C4-2B (cell line): ENCODE data around the gene TRPC4.

Experiments
- ZFX ChIP-seq: fragments of 450-650 bp; IDR thresholded peaks from 2 replicates; pipeline ENCODE4 v1.6.1; 2017
- TF ChIP-seq, protein P1 (sequence below): fragments of 450-650 bp; conservative IDR thresholded peaks from 2 replicates; pipeline ENCODE4 v1.5.1; 2017; ENCODE audit warnings: mild to moderate bottlenecking

DNA sequence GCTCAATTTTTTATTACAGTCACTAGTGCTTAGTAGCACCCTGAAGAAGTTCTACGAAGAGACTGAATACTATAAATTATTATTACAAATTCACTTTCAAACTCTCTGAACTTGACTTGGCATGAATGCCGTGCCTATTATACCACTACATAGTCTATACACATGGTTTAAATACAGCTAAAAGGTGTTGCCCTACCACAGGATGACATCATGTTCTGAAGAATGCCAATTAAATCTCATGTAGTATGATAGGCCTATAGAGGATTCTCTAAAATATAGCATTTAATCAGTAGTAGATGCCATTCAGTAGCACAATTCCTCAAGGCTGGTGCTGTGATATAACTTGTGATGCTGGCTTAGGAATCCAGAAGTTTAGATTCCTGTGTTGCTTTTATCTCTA is 254.3 kb downstream of the TRPC4 start:
- TF ChIP-seq, protein P1, sequence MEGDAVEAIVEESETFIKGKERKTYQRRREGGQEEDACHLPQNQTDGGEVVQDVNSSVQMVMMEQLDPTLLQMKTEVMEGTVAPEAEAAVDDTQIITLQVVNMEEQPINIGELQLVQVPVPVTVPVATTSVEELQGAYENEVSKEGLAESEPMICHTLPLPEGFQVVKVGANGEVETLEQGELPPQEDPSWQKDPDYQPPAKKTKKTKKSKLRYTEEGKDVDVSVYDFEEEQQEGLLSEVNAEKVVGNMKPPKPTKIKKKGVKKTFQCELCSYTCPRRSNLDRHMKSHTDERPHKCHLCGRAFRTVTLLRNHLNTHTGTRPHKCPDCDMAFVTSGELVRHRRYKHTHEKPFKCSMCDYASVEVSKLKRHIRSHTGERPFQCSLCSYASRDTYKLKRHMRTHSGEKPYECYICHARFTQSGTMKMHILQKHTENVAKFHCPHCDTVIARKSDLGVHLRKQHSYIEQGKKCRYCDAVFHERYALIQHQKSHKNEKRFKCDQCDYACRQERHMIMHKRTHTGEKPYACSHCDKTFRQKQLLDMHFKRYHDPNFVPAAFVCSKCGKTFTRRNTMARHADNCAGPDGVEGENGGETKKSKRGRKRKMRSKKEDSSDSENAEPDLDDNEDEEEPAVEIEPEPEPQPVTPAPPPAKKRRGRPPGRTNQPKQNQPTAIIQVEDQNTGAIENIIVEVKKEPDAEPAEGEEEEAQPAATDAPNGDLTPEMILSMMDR, result no peak
- TF ChIP-seq ZFX, result no peak
